NCI-H146 treated with DMSO at 0.1 percent for 48 hours (cell line): ENCODE results near the gene PIGV.
"Not testable (repeated sequence)": the region's sequence is repeated elsewhere in the genome, so short reads cannot be mapped to it uniquely, and the experiment has no call there.

Experiments
- DNase-seq: peaks from one replicate; lab custom pipeline; 2025; ENCODE audit not compliant: unreplicated experiment; lab: John Stamatoyannopoulos, UW

The PIGV gene

DNA sequence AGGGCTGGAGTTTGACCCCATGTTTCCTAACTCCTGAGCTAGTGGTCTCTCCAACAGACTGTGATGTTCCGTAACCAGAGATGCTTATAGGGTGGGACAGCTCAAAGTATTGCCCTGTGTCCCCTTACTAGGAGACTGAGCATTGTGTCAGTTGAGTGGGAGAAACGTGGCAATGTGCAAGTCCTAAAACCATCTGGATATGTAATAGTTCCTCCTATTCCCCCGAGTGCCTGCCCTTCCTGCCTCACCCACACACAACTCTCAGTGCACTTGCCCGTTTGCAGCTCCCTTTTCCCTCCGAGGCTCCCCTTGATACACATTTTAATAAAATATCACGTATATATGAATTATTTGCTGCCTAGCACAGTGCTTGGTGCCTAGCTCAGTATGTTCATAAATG is 3.4 kb downstream of the PIGV start:
- DNase-seq: no peak

DNA sequence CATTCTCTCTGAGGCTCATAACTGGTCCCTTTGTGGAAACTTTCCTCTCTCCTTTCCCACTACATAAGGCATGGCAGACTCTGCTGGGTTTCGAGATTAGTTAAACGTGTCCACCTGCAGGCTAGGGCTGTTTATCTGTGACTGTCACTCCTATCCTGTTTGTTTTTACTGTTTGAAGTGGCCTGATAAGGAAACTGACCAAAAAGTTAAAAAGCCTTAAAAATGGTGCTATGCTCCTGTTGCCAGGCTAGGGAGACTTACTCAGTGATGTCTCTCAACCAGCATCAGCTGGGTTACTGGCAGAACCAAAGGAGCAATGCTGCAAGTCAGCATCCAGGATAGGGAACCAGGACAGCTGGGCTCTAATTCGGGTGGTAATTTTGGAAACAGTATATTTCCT is 3.9 kb downstream of the PIGV start:
- no peak for DNase-seq

DNA sequence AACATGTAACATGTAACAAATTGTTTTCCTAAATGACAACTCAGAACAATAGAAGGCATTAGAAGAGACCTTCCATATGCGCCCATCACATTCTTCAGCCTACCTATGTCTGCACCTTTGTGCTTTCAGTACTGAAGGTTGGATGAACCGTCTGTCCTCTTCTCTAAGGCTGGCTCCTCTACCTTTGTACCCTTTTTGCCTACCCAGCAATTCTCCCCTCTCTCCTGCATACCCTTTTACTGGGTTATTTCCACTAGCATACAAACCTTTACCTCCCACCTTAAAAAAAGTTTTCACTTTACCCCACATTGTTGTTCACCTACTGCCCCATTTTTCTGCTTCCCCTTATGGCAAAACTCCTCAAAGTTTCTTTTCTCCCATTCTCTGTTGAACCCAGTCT is 5.2 kb downstream of the PIGV start:
- DNase-seq: no peak

- DNase-seq: no peak
Measured at GRCh38 chr1:26794391-26794790, 6.6 kb downstream of the PIGV start.

GRCh38 chr1:26797627-26798026 is 9.9 kb downstream of the PIGV start:
- no peak for DNase-seq

DNA sequence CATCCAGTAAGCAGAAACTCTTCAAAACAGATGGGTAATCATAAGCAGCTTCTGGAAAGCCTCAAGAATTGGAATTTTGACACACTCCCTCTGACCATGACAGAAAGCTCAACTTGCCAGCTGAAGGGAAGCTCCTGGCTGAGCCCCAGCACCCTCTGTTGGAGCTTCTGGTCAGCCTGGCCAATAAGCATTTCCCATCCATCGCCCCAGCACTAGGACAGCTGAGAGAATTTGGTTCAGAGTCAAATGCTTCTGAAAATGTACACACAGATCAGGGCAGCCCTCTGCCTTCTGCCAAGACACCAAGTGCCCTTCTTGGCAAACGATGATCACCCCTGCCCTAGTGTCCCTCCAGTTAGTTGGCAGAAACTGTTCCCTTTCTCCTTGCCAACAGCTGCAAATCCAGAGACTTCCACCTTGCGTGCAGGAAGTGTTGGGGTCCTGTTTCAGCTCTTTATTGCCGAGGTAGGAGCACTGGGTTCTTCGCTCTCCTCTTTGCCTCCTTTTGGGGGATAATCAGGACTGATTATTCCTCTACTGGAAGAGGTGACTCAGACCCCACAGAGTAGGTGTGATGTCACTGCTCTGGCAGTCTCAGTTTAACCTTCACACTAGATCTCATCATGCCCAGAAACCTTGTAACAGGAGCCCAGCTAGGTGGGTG is 11.9 kb downstream of the PIGV start:
- DNase-seq: no peak

- DNase-seq: not testable (repeated sequence)
Measured at GRCh38 chr1:26803932-26804331, 16.2 kb downstream of the PIGV start.

DNA sequence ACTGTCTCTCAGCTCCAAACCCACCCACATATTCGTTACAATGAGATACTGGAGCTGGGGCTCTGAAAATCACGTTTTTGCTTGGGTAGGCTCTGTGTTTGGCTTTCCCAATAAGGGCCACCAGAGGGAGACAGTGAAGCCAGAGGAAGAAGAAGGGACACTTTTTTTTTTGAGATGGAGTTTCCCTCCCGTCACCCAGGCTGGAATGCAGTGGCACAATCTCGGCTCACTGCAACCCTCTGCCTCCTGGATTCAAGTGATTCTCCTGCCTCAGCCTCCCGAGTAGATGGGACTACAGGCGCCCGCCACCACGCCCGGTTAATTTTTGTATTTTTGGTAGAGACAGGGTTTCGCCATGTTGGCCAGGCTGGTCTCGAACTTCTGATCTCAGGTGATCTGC is 22.4 kb downstream of the PIGV start:
- peak; percentile 33 for DNase-seq

- no peak for DNase-seq
Measured at GRCh38 chr1:26811057-26811456, 23.3 kb downstream of the PIGV start.

GRCh38 chr1:26811708-26812107 is 24.0 kb downstream of the PIGV start:
- no peak for DNase-seq

DNA sequence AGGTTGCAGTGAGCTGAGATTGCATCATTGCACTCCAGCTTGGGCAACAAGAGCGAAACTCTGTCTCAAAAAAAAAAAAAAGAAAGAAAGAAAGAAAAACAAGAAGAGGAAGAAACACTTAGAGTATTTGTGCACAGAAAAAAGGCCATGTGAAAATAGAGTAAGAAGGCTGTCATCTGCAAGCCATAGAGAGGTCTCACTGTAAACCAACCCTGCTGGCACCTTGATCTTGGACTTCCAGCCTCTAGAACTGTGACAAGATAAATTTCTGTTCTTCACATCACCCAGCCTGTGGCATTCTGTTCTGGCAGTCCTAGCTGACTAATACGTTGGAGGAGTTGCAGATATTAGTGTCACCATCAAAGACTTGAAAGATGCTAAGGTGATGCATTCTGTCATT is 26.6 kb downstream of the PIGV start:
- no peak for DNase-seq

GRCh38 chr1:26814893-26815292 is 27.1 kb downstream of the PIGV start:
- no peak for DNase-seq

GRCh38 chr1:26820784-26821269 is 33.1 kb downstream of the PIGV start:
- DNase-seq: no peak

- DNase-seq: no peak
Measured at GRCh38 chr1:26822737-26823395, 35.1 kb downstream of the PIGV start.

- DNase-seq: no peak
Measured at GRCh38 chr1:26824731-26825130, 37.0 kb downstream of the PIGV start.

DNA sequence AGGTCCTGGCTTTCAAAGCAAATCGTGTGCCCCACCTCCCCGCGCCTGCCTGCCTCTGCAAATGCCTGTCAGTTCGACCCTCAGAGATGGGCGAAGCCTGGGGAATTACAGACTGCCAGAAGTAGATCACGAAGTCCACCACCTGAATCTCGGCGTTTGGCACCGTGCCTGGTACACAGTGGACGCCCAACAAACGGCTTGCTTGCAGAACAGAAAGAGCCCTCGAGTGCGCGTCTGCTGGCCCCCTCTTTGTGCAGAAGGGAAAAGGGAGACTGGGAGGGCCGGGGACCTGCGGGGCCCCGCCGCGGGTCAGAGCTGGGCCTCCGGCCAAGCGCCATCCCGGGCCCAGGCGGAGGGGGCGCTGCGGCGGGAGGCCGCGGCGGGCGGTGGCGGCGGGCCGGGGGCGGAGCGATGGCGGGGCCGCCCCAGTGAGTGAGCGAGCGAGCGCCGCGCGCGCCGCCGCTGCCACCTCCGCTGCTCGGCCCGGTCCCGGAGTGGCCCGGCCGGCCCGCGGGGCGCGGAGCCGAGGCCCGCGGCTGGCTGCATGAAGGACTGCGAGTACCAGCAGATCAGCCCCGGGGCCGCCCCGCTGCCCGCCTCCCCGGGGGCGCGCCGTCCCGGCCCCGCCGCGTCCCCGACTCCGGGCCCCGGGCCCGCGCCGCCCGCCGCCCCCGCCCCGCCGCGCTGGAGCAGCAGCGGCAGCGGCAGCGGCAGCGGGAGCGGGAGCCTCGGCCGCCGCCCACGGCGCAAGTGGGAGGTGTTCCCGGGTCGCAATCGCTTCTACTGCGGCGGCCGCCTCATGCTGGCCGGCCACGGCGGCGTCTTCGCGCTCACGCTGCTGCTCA is 38.7 kb downstream of the PIGV start, which contains the start of gene ZDHHC18:
Gene ZDHHC18, plus strand, starts transcription at position 428 of the 845 bp plus-strand sequence. Its CDS starts 117 bp downstream, at position 545.
- peak; percentile 13 for DNase-seq

DNA sequence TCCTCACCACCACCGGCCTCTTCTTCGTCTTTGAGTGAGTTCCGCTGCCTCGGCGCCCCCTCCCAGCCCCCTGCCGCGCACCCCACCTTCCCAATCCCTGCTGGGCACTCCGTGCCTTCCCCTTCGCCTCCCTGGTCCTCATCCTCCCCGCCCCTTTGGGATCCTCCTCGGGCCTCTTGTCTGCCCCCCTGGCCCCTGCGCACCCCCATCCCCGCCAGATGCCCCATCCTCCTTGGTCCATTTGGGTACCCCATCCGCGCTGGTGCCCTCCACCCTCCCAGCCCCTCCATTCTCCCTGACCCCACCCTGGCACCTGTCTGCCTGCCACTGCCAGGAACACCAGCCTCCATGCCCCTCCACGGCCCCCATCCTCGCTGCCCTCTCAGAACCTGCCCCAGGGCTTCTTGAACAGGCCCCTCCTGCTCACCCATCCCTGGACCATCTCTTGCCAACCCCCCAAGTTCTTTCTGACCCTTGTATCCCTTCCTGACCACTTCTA is 39.4 kb downstream of the PIGV start:
- DNase-seq: no peak

DNA sequence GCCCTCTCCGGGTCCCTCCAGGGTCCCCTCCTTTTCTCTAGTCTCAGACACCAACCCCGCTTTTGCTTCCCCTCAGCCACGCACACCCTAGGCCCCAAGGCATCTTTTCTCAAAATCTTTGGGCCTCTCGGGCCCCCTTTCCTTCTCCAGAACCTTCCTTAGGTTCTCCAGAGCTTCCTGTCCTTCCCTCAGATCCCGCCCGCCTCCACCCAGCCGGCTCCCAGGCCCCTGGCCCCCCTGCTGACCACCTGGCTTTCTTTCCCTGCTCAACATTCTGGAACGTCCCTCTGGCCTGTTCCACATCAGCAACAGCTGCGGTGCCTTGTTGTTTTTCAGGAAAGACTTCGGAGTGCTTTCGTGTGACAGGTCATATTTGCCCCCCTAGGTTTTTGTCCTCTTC is 39.9 kb downstream of the PIGV start:
- DNase-seq: no peak

GRCh38 chr1:26828411-26828991 is 40.8 kb downstream of the PIGV start:
- DNase-seq: no peak

DNA sequence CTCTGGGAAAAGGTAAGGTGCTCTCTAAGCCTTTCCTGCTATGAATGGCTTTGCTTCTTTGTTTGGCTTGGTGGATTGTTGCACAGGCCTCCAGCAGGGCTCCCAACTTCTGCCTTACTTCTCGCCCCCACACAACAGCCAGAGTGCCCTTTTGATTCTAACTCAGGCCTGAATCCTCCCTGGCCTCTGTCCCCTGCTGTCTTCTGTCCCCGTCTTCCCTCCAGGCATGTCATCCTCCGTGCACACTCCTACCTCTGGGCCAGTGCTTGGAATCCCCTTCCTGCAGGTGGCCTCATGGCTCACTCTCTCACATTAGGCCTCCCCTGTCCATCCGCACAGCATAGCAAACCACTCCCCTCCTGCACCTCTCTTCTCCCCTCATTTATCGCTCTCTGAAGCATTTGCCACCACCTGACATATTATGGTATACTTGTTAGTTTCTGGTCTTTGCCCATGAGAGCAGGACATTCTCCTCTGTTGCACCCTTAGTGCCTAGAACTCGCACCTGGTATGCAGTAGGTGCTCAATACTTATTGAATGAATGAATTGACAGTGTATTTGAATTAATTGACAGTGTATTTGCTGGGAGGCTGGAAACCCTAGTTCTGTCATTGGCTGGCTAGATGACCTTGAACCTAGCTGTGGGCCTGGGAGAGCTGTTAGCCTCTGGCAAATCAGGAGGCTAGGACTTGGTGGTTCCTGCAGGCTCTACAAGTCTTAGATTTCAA is 41.6 kb downstream of the PIGV start:
- DNase-seq: no peak

DNA sequence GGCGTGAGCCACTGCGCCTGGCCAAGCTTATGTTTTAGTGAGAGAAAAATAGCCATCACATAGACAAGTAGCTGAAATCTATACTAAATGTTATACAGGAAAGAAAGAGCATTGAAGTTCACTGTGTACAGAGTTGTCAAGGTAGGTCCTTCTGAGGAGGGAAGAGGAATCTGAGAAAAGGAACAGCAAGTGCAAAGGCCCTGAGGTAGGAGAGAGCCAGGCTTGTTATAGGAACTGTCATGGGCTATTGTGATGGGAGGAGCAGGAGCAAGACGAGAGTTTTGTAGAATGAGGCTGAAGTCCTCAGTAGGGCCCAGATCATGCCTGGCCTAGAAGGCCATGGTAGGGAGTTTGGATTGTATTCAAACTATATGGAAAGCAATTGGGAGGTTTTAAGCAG is 43.3 kb downstream of the PIGV start:
- no peak for DNase-seq
